SHP77 treated with DMSO at 0.1 percent for 48 hours (cell line): ENCODE results near the gene MYO5A.
"Not testable (repeated sequence)": the region's sequence is repeated elsewhere in the genome, so short reads cannot be mapped to it uniquely, and the experiment has no call there.

Source experiments
- DNase-seq: peaks from one replicate; lab custom pipeline; 2025; lab: John Stamatoyannopoulos, UW

The MYO5A gene

GRCh38 chr15:52288051-52288942 is 240.4 kb downstream of the MYO5A start:
- peak; percentile 72 for DNase-seq

DNA sequence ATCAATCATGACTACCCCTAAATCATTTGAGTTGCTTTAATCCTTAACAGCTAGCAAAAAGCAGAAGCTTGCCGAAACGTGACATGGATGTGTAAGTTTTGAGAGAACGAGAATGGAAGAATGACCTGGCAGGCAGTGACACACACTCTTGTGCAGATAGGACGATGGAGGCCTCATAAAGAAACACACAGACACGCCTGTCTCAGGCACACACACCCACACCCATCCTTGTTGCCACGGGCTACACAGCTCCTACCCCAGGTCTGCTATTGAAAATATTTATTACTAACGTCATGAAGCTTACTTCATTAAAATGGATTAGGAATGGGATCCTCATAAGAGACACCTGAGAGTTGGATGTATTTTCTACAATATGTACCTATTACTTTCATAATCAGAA is 241.6 kb downstream of the MYO5A start:
- DNase-seq: no peak

DNA sequence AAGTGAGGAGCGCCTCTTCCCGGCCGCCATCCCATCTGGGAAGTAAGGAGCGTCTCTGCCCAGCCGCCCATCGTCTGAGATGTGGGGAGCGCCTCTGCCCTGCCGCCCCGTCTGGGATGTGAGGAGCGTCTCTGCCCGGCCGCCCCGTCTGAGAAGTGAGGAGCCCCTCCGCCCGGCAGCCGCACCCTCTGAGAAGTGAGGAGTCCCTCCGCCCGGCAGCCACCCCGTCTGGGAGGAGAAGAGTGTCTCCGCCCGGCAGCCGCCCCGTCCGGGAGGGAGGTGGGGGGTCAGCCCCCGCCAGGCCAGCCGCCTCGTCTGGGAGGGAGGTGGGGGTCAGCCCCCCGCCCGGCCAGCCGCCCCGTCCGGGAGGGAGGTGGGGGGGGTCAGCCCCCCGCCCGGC is 242.7 kb downstream of the MYO5A start:
- DNase-seq: not testable (repeated sequence)

DNA sequence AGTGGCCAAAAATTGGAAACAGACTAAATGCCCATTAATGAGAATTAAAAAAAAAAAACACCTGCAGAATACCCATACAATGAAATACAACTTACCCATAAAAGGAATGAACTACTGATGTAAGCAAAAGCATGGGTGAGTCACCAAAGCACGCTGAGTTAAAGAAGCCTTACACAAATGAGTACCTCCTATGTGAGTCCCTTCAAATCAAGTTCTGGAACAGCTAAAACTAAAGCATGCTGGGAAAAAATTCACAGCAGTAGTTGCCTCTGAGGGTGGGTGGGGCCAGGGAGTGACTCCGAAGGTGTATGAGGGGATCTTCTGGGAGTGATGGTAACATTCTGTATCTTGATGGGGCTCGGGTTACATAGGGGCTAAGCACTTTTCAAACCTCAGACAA is 244.5 kb downstream of the MYO5A start:
- no peak for DNase-seq

- no peak for DNase-seq
Observed at GRCh38 chr15:52283281-52283680, 245.4 kb downstream of the MYO5A start.

DNA sequence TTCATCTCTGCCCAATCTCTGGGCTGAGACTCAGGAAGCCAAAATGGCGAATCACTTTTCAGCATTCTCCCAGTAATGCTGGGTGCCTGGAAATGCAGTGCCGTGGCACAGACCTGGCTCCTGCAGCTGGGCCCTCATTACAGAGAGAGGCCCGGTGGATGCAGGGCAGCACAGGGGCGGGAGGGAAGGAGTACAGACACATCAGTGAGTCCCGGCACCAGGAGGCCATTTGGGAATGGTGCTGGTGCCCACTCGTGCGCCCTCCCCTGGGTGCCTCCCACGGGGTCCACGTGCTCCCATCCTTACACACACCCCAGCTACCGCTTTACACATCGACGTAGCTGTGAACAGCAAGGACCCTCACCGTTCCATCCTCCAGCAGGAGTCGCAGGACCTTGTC is 246.3 kb downstream of the MYO5A start:
- no peak for DNase-seq

DNA sequence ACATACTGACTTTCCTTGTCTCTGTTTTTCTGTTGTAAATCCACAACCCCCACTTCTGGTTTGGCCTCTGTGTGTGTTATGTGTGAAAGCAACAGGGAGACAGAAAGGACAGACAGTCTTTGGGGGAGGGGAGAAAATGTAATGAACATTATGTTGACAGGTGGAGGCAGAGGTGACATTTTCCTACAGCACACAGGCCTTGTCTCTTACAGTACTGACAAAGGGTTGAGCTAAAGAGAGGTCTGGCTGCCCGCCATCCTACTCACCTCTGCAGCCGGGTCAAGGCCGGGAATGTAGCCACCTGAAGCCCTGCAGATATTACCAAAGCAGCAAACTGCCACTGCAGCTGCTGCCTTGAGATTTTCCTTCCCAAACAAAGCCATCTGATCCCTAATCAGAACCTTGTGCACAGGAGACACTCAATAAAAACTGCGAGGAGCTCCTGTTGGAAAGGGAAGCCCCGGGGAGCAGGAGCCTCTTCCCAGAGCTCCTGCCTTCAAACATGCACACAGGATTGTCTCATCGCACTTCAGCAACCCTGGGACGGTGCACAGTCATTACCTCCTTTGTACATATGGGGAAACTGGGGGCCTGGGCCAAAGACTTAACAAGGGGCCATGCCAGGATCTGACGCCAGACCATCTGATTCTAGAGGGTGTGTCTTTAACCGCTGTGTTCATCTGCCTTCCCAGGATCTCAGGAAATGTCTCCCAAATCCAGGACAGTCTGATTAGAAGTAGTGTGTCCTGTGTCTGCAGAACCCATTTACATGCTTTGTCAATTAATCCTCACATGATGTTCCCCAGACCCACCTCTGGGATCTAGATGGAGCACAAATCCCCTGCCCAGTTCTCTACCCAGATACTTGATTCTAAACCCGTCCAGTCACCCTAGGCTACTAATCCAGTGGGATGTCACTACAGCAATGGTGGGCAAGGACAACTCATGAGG is 247.3 kb downstream of the MYO5A start:
- peak; percentile 33 for DNase-seq

GRCh38 chr15:52280326-52281084 is 248.2 kb downstream of the MYO5A start:
- no peak for DNase-seq

GRCh38 chr15:52278636-52279367 is 249.9 kb downstream of the MYO5A start:
- no peak for DNase-seq

- no peak for DNase-seq
Observed at GRCh38 chr15:52278135-52278534, 250.5 kb downstream of the MYO5A start.

DNA sequence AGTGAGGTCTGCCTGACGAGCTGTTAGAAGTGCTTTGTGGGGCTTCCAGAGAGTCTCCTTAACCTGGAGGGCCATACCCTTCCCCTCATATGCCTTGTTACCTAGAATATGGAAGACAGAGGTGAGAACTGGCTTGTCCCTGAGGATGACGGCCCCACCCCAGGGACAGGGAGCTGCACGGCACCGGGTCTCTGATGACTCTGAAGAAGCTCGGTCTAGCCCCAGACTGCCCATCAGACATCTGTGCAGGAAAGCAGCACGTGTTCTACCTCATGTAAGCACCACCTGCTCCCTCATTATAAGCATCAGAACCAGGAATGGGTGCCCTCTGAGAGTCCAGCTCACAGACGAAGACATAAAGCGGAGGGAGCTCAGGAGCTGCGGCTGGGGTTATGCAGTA is 251.1 kb downstream of the MYO5A start:
- no peak for DNase-seq

DNA sequence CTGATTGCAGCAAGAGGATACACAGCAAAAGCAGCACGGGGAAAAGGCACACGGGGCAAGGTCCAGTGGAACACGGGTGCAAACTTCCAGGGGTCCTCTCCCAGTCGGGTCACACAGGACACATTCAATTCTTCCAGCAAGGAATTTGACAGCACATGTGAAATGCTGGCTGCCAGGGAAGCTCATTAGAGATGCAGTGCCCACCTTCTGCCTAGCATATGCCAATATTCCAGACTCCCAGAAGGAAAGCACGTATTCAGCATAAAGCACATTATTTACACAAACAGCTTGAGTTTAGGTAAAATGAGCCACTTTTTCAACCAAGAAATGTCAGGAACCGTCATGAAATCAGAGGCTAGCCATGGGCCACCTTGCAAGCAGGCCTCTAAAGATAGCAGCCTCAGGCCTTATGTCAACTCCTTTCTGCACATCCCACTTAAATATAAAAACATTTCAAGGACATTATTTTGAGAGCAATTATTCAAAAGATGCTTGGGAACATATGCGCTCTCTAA is 252.4 kb downstream of the MYO5A start:
- DNase-seq: no peak

DNA sequence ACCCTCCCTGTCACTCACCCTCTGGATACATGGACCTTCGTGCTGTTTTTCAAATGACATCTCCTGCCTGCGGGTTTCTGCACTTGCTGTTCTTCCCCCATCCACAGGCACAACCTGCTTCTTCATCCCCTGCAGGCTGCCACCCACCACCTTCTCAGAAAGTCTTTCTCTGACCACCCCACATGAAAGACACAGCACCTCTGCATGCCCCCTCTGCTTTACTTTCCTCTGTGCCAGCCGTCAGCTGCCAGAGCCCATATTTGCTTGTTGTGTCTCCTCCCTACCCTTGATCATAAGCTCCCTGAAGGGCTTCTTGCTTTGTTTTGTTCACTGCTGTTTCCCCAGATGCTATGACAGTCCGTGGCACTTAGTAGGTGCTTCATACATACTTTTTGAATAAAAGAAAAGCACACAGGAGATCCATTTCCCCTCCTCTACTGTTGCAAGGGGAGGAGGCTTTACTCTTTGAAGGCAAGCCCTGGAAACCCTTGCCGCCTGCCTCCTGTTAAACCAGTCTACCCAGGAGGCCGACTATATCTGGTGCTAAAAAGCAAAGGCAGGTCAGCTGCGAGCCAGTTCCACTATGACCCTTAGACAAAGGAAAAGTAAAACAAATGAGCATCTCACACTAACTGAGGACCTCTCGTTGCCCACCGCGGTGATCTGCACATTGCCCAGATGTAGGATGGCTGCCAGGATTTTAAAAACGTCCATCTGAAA is 265.0 kb downstream of the MYO5A start:
- no peak for DNase-seq

GRCh38 chr15:52262364-52262763 is 266.3 kb downstream of the MYO5A start:
- no peak for DNase-seq

- no peak for DNase-seq
Observed at GRCh38 chr15:52261498-52262242, 267.0 kb downstream of the MYO5A start.

DNA sequence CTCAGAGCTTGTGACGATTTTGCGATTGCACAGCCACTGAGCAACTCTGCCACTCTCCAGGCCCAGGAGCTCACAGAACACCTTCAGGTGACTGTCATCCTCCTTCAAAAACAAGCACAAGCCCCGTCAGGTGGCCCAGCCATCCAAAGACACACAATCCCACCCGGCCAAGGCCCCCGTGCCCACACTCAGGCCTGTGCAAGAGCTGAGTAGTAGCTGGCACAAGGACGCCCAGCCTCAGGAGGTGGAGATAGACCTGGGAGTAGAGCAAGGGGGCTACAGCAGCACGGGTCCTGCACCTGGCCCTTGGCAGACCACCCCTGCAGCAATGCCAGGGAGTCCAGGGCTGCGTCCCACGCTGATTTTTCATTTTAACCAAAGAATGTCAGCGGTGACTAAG is 267.7 kb downstream of the MYO5A start:
- no peak for DNase-seq

DNA sequence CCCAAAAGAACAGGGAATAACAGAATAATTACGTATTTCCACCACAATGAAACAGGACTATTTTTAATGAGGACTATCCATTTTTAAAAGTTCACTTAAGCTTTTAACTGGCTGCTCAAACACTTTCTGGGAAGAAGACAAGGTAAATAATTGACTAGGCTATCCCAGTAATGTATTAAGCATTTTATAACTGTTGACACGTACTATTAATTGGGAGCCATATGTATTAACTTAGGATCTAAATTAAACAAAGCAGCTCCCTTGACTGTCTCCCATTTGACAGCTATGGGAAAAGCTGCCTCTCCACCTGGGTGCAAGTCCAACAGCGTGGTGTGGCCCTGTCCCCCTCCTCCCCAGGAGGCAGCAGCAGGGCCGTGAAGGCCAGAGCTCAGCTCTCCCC is 269.2 kb downstream of the MYO5A start:
- DNase-seq: no peak

DNA sequence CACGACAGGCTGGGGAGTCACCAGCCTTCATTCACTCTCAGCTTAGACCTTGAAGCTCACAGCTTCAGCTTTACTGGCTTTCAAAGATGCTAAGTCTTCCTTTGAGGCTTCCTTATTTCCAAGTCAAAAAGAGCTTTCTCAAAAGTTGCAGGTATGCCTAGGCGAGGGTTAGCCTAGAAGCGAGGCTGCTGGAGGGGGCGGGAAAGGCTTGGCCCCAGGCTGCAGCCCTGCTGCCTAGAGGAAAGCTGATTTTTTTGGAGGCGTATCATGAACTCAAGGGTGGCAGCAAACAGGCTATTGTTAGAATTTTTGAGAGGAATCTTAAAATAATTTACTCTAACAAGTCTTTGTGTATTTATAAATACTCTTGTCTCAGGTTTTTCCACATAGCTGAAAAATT is 270.2 kb downstream of the MYO5A start:
- no peak for DNase-seq

DNA sequence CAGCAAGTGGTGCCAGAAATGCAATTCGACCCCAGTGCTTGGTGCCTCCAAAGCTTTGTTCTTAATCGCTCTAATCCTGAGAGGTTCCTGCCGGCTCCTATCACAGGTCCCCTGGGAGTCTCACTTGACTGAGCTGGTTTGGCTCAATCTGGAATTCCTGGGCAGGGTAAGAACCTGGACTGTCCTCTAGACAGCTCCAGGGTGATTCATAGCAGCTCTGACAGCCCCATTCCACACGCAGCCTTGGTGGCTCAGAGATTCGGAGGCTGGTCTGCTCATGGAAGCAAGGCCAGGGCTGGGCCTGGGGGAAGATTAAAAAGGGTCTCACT is 271.0 kb downstream of the MYO5A start:
- DNase-seq: no peak
